Neural progenitor cell (in vitro differentiated cells): Measurements from ENCODE around the gene WDR45B. TPM values are rescaled to one million over a fixed set of nuclear protein-coding genes. Genes with fewer than 3 reads are reported as not detected.

Experiments used
- DNase-seq: peaks from one replicate; pipeline ENCODE4 v3.0.0-alpha.2; 2016; ENCODE audit warnings: low spot score
- H2AFZ ChIP-seq: fragments of 200-600 bp; sonication (generic); replicated peaks from 2 replicates; pipeline ENCODE4 v1.6.1; 2016; ENCODE audit warnings: antibody characterized with exemption
- H3F3A ChIP-seq: fragments of 200-600 bp; sonication (generic); 2 replicates; pipeline ENCODE4 v1.6.1; 2016; ENCODE audit warnings: antibody characterized with exemption, low read depth
- H3K27ac ChIP-seq: fragments of 200-600 bp; sonication (generic); 2 replicates; pipeline ENCODE4 v1.5.1; 2016; ENCODE audit warnings: mild to moderate bottlenecking
- H3K27me3 ChIP-seq: fragments of 200-600 bp; sonication (generic); 2 replicates; pipeline ENCODE4 v1.6.1; 2016; ENCODE audit warnings: mild to moderate bottlenecking, moderate library complexity
- H3K36me3 ChIP-seq: fragments of 200-600 bp; sonication (generic); 2 replicates; pipeline ENCODE4 v1.5.1; 2016
- H3K4me1 ChIP-seq: fragments of 200-600 bp; sonication (generic); 2 replicates; pipeline ENCODE4 v1.6.1; 2016; ENCODE audit warnings: mixed run types
- H3K4me2 ChIP-seq: fragments of 200-600 bp; sonication (generic); 2 replicates; pipeline ENCODE4 v1.6.1; 2016
- H3K4me3 ChIP-seq: fragments of 200-600 bp; sonication (generic); 2 replicates; pipeline ENCODE4 v1.5.1; 2016
- H3K79me2 ChIP-seq: fragments of 200-600 bp; sonication (generic); 2 replicates; pipeline ENCODE4 v1.6.1; 2016; ENCODE audit warnings: low read depth
- H3K9ac ChIP-seq: fragments of 200-600 bp; sonication (generic); 2 replicates; pipeline ENCODE4 v1.6.1; 2016
- H3K9me3 ChIP-seq: fragments of 200-600 bp; sonication (generic); 2 replicates; pipeline ENCODE4 v1.5.1; 2016; ENCODE audit warnings: low read depth
- H4K20me1 ChIP-seq: fragments of 200-600 bp; sonication (generic); 2 replicates; pipeline ENCODE4 v1.6.1; 2016; ENCODE audit warnings: low read depth
- H3K27ac Mint-ChIP-seq: 3 replicates; pipeline ENCODE4 v1.8.0; 2021; ENCODE audit warnings: mixed read lengths
- H3K27me3 Mint-ChIP-seq: 2 replicates; pipeline ENCODE4 v1.8.0; 2022; ENCODE audit warnings: low read depth, mild to moderate bottlenecking, inconsistent platforms, moderate library complexity, mixed read lengths; ENCODE audit not compliant: insufficient read depth
- H3K36me3 Mint-ChIP-seq: 3 replicates; pipeline ENCODE4 v1.8.0; 2021; ENCODE audit warnings: mixed read lengths
- H3K4me1 Mint-ChIP-seq: 3 replicates; pipeline ENCODE4 v1.8.0; 2021; ENCODE audit warnings: mixed read lengths
- H3K4me3 Mint-ChIP-seq: 3 replicates; pipeline ENCODE4 v1.8.0; 2021; ENCODE audit warnings: mild to moderate bottlenecking, moderate library complexity, mixed read lengths
- H3K9me3 Mint-ChIP-seq: 3 replicates; pipeline ENCODE4 v1.8.0; 2020; ENCODE audit warnings: mixed read lengths
- EZH2 ChIP-seq: fragments of 200-600 bp; sonication (generic); IDR thresholded peaks from 2 replicates; pipeline ENCODE4 v1.6.1; 2017; ENCODE audit warnings: antibody characterized with exemption, mild to moderate bottlenecking, moderate library complexity
- EZH2phosphoT487 ChIP-seq: fragments of 200-600 bp; sonication (generic); IDR thresholded peaks from 2 replicates; pipeline ENCODE4 v1.6.1; 2017; ENCODE audit warnings: antibody characterized with exemption
- total RNA-seq: library from RNA; depleted of rRNA; stranded (reverse); fragments of >200 nt; gene quantifications from 2 replicates; pipeline ENCODE4 v1.2.3, GENCODE V29; 2015; ENCODE audit warnings: low replicate concordance
- TF ChIP-seq, protein P1 (sequence below): fragments of 200-600 bp; sonication (generic); IDR thresholded peaks from 2 replicates; pipeline ENCODE4 v1.5.1; 2017; ENCODE audit warnings: antibody characterized with exemption, mild to moderate bottlenecking

The WDR45B gene
- total RNA-seq, 1 donor from 2014 or later: 110 TPM

DNA sequence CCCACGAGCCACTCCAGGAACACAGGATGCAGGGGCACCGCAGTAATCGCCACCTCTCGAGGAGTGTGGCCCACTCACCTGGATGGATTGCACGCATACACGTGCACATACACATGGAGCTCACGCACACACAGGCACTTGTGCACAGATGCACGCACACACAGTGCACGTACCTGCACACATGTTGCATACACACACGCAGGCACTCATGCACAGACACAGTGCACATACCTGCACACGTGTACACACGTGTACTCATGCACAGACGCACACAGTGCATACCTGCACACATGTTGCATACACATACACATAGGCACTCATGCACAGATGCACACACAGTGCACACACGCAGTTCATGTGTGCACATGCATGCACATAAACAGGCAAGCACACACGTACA lies 11.6 kb upstream of the WDR45B start:
- DNase-seq: no peak
- TF ChIP-seq EZH2phosphoT487 (no peak), EZH2 (no peak)
- TF ChIP-seq, protein P1, sequence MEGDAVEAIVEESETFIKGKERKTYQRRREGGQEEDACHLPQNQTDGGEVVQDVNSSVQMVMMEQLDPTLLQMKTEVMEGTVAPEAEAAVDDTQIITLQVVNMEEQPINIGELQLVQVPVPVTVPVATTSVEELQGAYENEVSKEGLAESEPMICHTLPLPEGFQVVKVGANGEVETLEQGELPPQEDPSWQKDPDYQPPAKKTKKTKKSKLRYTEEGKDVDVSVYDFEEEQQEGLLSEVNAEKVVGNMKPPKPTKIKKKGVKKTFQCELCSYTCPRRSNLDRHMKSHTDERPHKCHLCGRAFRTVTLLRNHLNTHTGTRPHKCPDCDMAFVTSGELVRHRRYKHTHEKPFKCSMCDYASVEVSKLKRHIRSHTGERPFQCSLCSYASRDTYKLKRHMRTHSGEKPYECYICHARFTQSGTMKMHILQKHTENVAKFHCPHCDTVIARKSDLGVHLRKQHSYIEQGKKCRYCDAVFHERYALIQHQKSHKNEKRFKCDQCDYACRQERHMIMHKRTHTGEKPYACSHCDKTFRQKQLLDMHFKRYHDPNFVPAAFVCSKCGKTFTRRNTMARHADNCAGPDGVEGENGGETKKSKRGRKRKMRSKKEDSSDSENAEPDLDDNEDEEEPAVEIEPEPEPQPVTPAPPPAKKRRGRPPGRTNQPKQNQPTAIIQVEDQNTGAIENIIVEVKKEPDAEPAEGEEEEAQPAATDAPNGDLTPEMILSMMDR: no peak
- H3K4me3 ChIP-seq: no peak overlapping the region
- peaks cover 7% of the 10 kb centered on the region for H3K4me1 ChIP-seq
- H3K27me3 ChIP-seq: no peaks in the 10 kb centered on the region
- H2AFZ ChIP-seq: no peak overlapping the region
- no peak overlapping the region for H3K9ac ChIP-seq
- H3K9me3 ChIP-seq: no peaks in the 10 kb centered on the region
- H3K27ac ChIP-seq: no peak overlapping the region
- Mint-ChIP-seq H3K9me3 (peaks cover 4% of the 10 kb centered on the region), H3K27ac (no peak overlapping the region), H3K4me1 (peaks cover 2% of the 10 kb centered on the region), H3K27me3 (peaks cover 4% of the 10 kb centered on the region), H3K4me3 (no peak overlapping the region), H3K36me3 (peaks cover 14% of the 10 kb centered on the region)
- no peaks in the 10 kb centered on the region for H3K79me2 ChIP-seq
- H4K20me1 ChIP-seq: no peaks in the 10 kb centered on the region
- H3F3A ChIP-seq: peaks cover 5% of the 10 kb centered on the region
- H3K4me2 ChIP-seq: no peak overlapping the region
- H3K36me3 ChIP-seq: no peaks in the 10 kb centered on the region

DNA sequence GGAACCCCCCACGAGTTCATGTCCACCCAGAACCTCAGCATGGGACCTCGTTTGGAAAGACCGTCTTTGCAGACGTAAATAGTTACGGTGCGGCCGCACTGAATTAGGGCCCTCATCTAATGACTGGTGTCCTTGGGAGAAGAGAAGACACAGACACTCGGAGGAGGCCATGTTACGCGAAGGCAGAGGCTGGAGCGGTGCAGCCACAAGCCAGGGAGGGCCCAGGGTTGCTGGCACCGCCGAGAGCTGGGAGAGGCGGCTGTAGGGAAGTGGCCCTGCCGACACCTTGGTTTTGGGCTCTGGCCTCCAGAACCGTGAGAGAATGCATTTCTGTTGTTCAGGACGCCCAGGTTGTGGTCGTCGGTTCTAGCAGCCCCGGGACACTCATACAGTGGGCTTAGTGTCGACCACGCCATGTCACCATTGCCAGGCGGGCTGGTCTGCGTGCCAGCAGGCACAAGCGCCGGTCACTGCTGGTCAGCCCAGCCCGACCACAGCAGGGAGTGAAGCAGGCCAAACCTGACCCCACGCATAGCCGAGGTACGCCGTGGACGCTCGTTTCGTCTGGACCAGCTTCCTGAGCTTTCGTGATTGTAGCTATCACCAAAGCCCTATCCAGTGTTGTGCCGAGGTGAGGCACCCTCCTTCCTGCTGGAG lies 10.7 kb upstream of the WDR45B start:
- no peak overlapping the region for H3K4me2 ChIP-seq
- H3K36me3 ChIP-seq: no peaks in the 10 kb centered on the region
- TF ChIP-seq EZH2phosphoT487: no peak
- no peak for TF ChIP-seq EZH2
- TF ChIP-seq, protein P1: no peak
- H3K27ac ChIP-seq: no peak overlapping the region
- no peaks in the 10 kb centered on the region for H4K20me1 ChIP-seq
- no peak overlapping the region for H3K4me3 ChIP-seq
- no peaks in the 10 kb centered on the region for H3K79me2 ChIP-seq
- no peaks in the 10 kb centered on the region for H3K27me3 ChIP-seq
- DNase-seq: no peak
- peaks cover 4% of the 10 kb centered on the region for H3K27me3 Mint-ChIP-seq
- peaks cover 5% of the 10 kb centered on the region for H3F3A ChIP-seq
- H3K9me3 ChIP-seq: no peaks in the 10 kb centered on the region
- peaks cover 14% of the 10 kb centered on the region for H3K36me3 Mint-ChIP-seq
- H2AFZ ChIP-seq: no peak overlapping the region
- H3K4me1 Mint-ChIP-seq: no peaks in the 10 kb centered on the region
- no peak overlapping the region for H3K27ac Mint-ChIP-seq
- peaks cover 4% of the 10 kb centered on the region for H3K9me3 Mint-ChIP-seq
- H3K4me3 Mint-ChIP-seq: no peak overlapping the region
- H3K9ac ChIP-seq: no peak overlapping the region
- no peaks in the 10 kb centered on the region for H3K4me1 ChIP-seq

- TF ChIP-seq EZH2phosphoT487 (no peak), EZH2 (no peak)
- TF ChIP-seq, protein P1: no peak
- Histone ChIP-seq H3K9ac (no peak overlapping the region), H3F3A (peaks cover 5% of the 10 kb centered on the region), H3K4me1 (no peaks in the 10 kb centered on the region), H4K20me1 (no peaks in the 10 kb centered on the region), H3K79me2 (no peaks in the 10 kb centered on the region), H3K27me3 (no peaks in the 10 kb centered on the region), H3K4me3 (no peak overlapping the region), H3K27ac (no peak overlapping the region), H3K4me2 (no peak overlapping the region), H3K9me3 (no peaks in the 10 kb centered on the region), H2AFZ (no peak overlapping the region), H3K36me3 (no peaks in the 10 kb centered on the region)
- H3K9me3 Mint-ChIP-seq: peaks cover 4% of the 10 kb centered on the region
- no peak overlapping the region for H3K27ac Mint-ChIP-seq
- DNase-seq: no peak
- H3K4me1 Mint-ChIP-seq: no peaks in the 10 kb centered on the region
- H3K27me3 Mint-ChIP-seq: peaks cover 4% of the 10 kb centered on the region
- no peak overlapping the region for H3K4me3 Mint-ChIP-seq
- peaks cover 14% of the 10 kb centered on the region for H3K36me3 Mint-ChIP-seq
These were observed 10.1 kb upstream of the WDR45B start for GRCh38 chr17:82658331-82658730.
